ENCODE data around the gene NRCAM.

The NRCAM gene

GRCh38 chr7:108292541-108292940, 163.7 kb downstream of the NRCAM start:
- H3K9me2 ChIP-seq (replicated peaks; ENCODE audit: insufficient read depth, low read length), result no peaks in the 10 kb centered on the region
- H3F3A ChIP-seq (ENCODE audit: insufficient read depth), result no peaks in the 10 kb centered on the region
- no peaks in the 10 kb centered on the region for H3K9me3 ChIP-seq (ENCODE audit: insufficient read depth, low read length)
- H4K20me1 ChIP-seq (ENCODE audit: low read depth, low read length), result no peaks in the 10 kb centered on the region
- H2AFZ ChIP-seq (ENCODE audit: low read depth, low read length, severe bottlenecking), result no peak overlapping the region
- no peaks in the 10 kb centered on the region for H3K27me3 ChIP-seq (ENCODE audit: low read length)
- TF ChIP-seq EZH2phosphoT487 (conservative IDR thresholded peaks at IDR 0.05; ENCODE audit: low read length), result no peak
- TF ChIP-seq CTCF (IDR thresholded peaks at IDR 0.05; ENCODE audit: insufficient read depth, low read length, poor library complexity, severe bottlenecking), result no peak
- no peaks in the 10 kb centered on the region for H3K79me2 ChIP-seq (ENCODE audit: insufficient read depth, low read length)
- no peak overlapping the region for H3K9ac ChIP-seq (ENCODE audit: low read length)
- H3K4me2 ChIP-seq (ENCODE audit: low read depth, low read length, poor library complexity, severe bottlenecking), result no peak overlapping the region
- no peak overlapping the region for H3K27ac ChIP-seq (ENCODE audit: low read depth, low read length)
- no peak overlapping the region for H3K4me3 ChIP-seq (ENCODE audit: insufficient read depth, low read length, poor library complexity, severe bottlenecking)
- no peaks in the 10 kb centered on the region for H3K36me3 ChIP-seq (ENCODE audit: low read length)

- no peaks in the 10 kb centered on the region for H3K79me2 ChIP-seq (ENCODE audit: insufficient read depth, low read length)
- H3K4me2 ChIP-seq (ENCODE audit: low read depth, low read length, poor library complexity, severe bottlenecking), result no peak overlapping the region
- no peak overlapping the region for H3K27ac ChIP-seq (ENCODE audit: low read depth, low read length)
- no peak overlapping the region for H3K4me3 ChIP-seq (ENCODE audit: insufficient read depth, low read length, poor library complexity, severe bottlenecking)
- no peak overlapping the region for H3K9ac ChIP-seq (ENCODE audit: low read length)
- no peaks in the 10 kb centered on the region for H4K20me1 ChIP-seq (ENCODE audit: low read depth, low read length)
- no peaks in the 10 kb centered on the region for H3K9me3 ChIP-seq (ENCODE audit: insufficient read depth, low read length)
- H2AFZ ChIP-seq (ENCODE audit: low read depth, low read length, severe bottlenecking), result no peak overlapping the region
- no peaks in the 10 kb centered on the region for H3K9me2 ChIP-seq (replicated peaks; ENCODE audit: insufficient read depth, low read length)
- H3F3A ChIP-seq (ENCODE audit: insufficient read depth), result no peaks in the 10 kb centered on the region
- TF ChIP-seq CTCF (IDR thresholded peaks at IDR 0.05; ENCODE audit: insufficient read depth, low read length, poor library complexity, severe bottlenecking) (no peak), EZH2phosphoT487 (conservative IDR thresholded peaks at IDR 0.05; ENCODE audit: low read length) (no peak)
- no peaks in the 10 kb centered on the region for H3K36me3 ChIP-seq (ENCODE audit: low read length)
- H3K27me3 ChIP-seq (ENCODE audit: low read length), result no peaks in the 10 kb centered on the region
Measured at GRCh38 chr7:108291791-108292440, 164.3 kb downstream of the NRCAM start.

GRCh38 chr7:108291152-108291508, 165.1 kb downstream of the NRCAM start:
- Histone ChIP-seq H3K36me3 (ENCODE audit: low read length) (no peaks in the 10 kb centered on the region), H3K27ac (ENCODE audit: low read depth, low read length) (no peak overlapping the region), H3K4me2 (ENCODE audit: low read depth, low read length, poor library complexity, severe bottlenecking) (no peak overlapping the region), H3F3A (ENCODE audit: insufficient read depth) (no peaks in the 10 kb centered on the region), H3K9me2 (replicated peaks; ENCODE audit: insufficient read depth, low read length) (no peaks in the 10 kb centered on the region), H2AFZ (ENCODE audit: low read depth, low read length, severe bottlenecking) (no peak overlapping the region), H3K27me3 (ENCODE audit: low read length) (no peaks in the 10 kb centered on the region), H3K9me3 (ENCODE audit: insufficient read depth, low read length) (no peaks in the 10 kb centered on the region), H4K20me1 (ENCODE audit: low read depth, low read length) (no peaks in the 10 kb centered on the region), H3K9ac (ENCODE audit: low read length) (no peak overlapping the region), H3K4me3 (ENCODE audit: insufficient read depth, low read length, poor library complexity, severe bottlenecking) (no peak overlapping the region), H3K79me2 (ENCODE audit: insufficient read depth, low read length) (no peaks in the 10 kb centered on the region)
- TF ChIP-seq EZH2phosphoT487 (conservative IDR thresholded peaks at IDR 0.05; ENCODE audit: low read length) (no peak), CTCF (IDR thresholded peaks at IDR 0.05; ENCODE audit: insufficient read depth, low read length, poor library complexity, severe bottlenecking) (no peak)

Measured in SU-DHL-6 (cell line).